UCSD-AML1 (cell line): ENCODE measurements around the gene SHF.
"Not testable (repeated sequence)": the region's sequence is repeated elsewhere in the genome, so short reads cannot be mapped to it uniquely, and the experiment has no call there.

Source experiments
- DNase-seq: peaks from one replicate; lab custom pipeline; 2025; ENCODE audit not compliant: unreplicated experiment; lab: John Stamatoyannopoulos, UW

SHF gene

GRCh38 chr15:45147606-45148005 is 40.2 kb downstream of the SHF start:
- DNase-seq = no peak

- no peak for DNase-seq
Observed at GRCh38 chr15:45146405-45146804, 41.4 kb downstream of the SHF start.

- DNase-seq = no peak
Observed at GRCh38 chr15:45144775-45145174, 43.0 kb downstream of the SHF start.

GRCh38 chr15:45143946-45144345 is 43.8 kb downstream of the SHF start:
- DNase-seq = no peak

- DNase-seq = no peak
Observed at GRCh38 chr15:45143056-45143455, 44.7 kb downstream of the SHF start.

GRCh38 chr15:45141386-45141785 is 46.4 kb downstream of the SHF start:
- no peak for DNase-seq

GRCh38 chr15:45140557-45141250 is 47.1 kb downstream of the SHF start:
- no peak for DNase-seq

GRCh38 chr15:45139770-45140169 is 48.0 kb downstream of the SHF start:
- no peak for DNase-seq

GRCh38 chr15:45138814-45139765 is 48.7 kb downstream of the SHF start:
- DNase-seq = no peak

- DNase-seq = no peak
Observed at GRCh38 chr15:45137703-45138102, 50.1 kb downstream of the SHF start.

GRCh38 chr15:45136378-45136764 is 51.4 kb downstream of the SHF start:
- DNase-seq = no peak

- DNase-seq = not testable (repeated sequence)
Observed at GRCh38 chr15:45135705-45136377, 51.9 kb downstream of the SHF start.

GRCh38 chr15:45134682-45135604 is 52.8 kb downstream of the SHF start:
- DNase-seq = no peak

- no peak for DNase-seq
Observed at GRCh38 chr15:45134046-45134445, 53.7 kb downstream of the SHF start.

- DNase-seq = no peak
Observed at GRCh38 chr15:45133561-45133920, 54.2 kb downstream of the SHF start.

GRCh38 chr15:45132844-45133560 is 54.8 kb downstream of the SHF start:
- no peak for DNase-seq

GRCh38 chr15:45131510-45131909 is 56.3 kb downstream of the SHF start:
- DNase-seq = no peak

GRCh38 chr15:45130291-45131000 is 57.3 kb downstream of the SHF start:
- DNase-seq = no peak

GRCh38 chr15:45129651-45130129 is 58.1 kb downstream of the SHF start, which contains the start of the genes DUOX1 and DUOXA1:
Gene DUOX1 (plus strand): TSS chr15:45129994. CDS start chr15:45131967, 1,973 bp downstream.
Gene DUOXA1 (minus strand): TSS chr15:45129879. CDS start chr15:45123014, 6,865 bp downstream.
- DNase-seq = no peak
